ENCODE results near the gene PDCD10.

GRCh38 chr3:167742338-167742737 lies 7.6 kb upstream of the PDCD10 start:
- TF ChIP-seq CTCF (IDR thresholded peaks at IDR 0.05; ENCODE audit: insufficient read depth, low read length) (no peak), POLR2AphosphoS5 (IDR thresholded peaks at IDR 0.05; ENCODE audit: low read depth) (no peak), SPI1 (IDR thresholded peaks at IDR 0.05; ENCODE audit: borderline replicate concordance, low read depth) (no peak), GABPA (IDR thresholded peaks at IDR 0.05; ENCODE audit: low read depth) (no peak)

Measured in HL-60 (cell line).